Mammary epithelial cell (primary cell): ENCODE results near the gene PAM.

Source experiments
- CTCF ChIP-seq, 2 donors: IDR thresholded peaks in 1 of 2; conservative IDR thresholded peaks in 1 of 2; 2 replicates each; pipeline ENCODE4 v1.5.1; 2011 to 2012; ENCODE audit warnings: inconsistent platforms in 2 of 2, low read length in 2 of 2, mild to moderate bottlenecking in 2 of 2, control low read depth in 1 of 2, low read depth in 1 of 2; ENCODE audit not compliant: insufficient read depth in 1 of 2; ENCODE audit errors: extremely low read depth in 1 of 2
- EZH2 ChIP-seq: IDR thresholded peaks from 2 replicates; pipeline ENCODE4 v1.6.1; 2012; ENCODE audit warnings: low read length, inconsistent platforms, borderline replicate concordance

DNA sequence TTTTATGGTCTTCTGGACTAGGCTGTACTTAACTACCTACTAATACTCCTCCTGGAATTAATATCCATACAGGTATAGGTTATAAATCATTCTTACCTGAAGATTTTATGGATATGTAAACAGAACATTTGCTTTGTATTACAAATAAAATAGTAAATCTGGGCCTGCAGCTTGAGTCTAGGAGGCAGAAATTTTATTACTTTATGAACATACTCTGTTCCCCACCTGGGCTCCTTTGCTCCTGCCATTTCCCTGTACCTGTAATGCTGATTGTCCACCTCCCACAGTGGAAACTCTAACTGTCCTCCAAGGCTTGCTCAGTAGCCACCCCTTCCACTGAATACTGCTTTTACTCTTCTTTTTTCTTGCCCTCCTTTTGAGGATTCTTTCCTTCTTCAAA lies 108.0 kb downstream of the PAM start:
- TF ChIP-seq CTCF (conservative IDR thresholded peaks at IDR 0.05 in 1 of 2, IDR thresholded peaks at IDR 0.05 in 1 of 2; ENCODE audit: extremely low read depth in 1 of 2, insufficient read depth in 1 of 2, low read depth in 1 of 2, low read length in 2 of 2): no peak
- no peak for TF ChIP-seq EZH2
